SW480 (cell line): ENCODE measurements around the gene CUL1.

Experiments used
- DNase-seq: peaks from one replicate; pipeline ENCODE4 v3.0.0-alpha.2; 2016; ENCODE audit warnings: low spot score

The CUL1 gene

GRCh38 chr7:148804343-148805235 lies 105.9 kb downstream of the CUL1 start:
- no peak for DNase-seq

- DNase-seq = no peak
Observed at GRCh38 chr7:148806187-148806586, 107.5 kb downstream of the CUL1 start.

- DNase-seq = no peak
Observed at GRCh38 chr7:148807436-148807835, 108.7 kb downstream of the CUL1 start.

GRCh38 chr7:148809856-148810255 lies 111.2 kb downstream of the CUL1 start:
- DNase-seq = no peak

GRCh38 chr7:148811892-148812291 lies 113.2 kb downstream of the CUL1 start:
- DNase-seq = no peak

GRCh38 chr7:148813890-148814289 lies 115.2 kb downstream of the CUL1 start:
- DNase-seq = no peak

GRCh38 chr7:148814922-148815559 lies 116.3 kb downstream of the CUL1 start:
- DNase-seq = no peak

- no peak for DNase-seq
Observed at GRCh38 chr7:148815612-148816011, 116.9 kb downstream of the CUL1 start.

- no peak for DNase-seq
Observed at GRCh38 chr7:148819697-148820360, 121.1 kb downstream of the CUL1 start.

- no peak for DNase-seq
Observed at GRCh38 chr7:148821422-148821821, 122.7 kb downstream of the CUL1 start.

- DNase-seq = no peak
Observed at GRCh38 chr7:148824864-148825263, 126.2 kb downstream of the CUL1 start.

- no peak for DNase-seq
Observed at GRCh38 chr7:148825338-148825737, 126.6 kb downstream of the CUL1 start.

- no peak for DNase-seq
Observed at GRCh38 chr7:148828965-148829364, 130.3 kb downstream of the CUL1 start.

- DNase-seq = no peak
Observed at GRCh38 chr7:148830897-148831692, 132.4 kb downstream of the CUL1 start.

GRCh38 chr7:148831782-148832181 lies 133.1 kb downstream of the CUL1 start:
- no peak for DNase-seq

- DNase-seq = no peak
Observed at GRCh38 chr7:148834605-148835004, 135.9 kb downstream of the CUL1 start.

GRCh38 chr7:148835854-148836253 lies 137.2 kb downstream of the CUL1 start:
- no peak for DNase-seq

- no peak for DNase-seq
Observed at GRCh38 chr7:148838905-148839304, 140.2 kb downstream of the CUL1 start.

GRCh38 chr7:148847815-148848734 lies 149.4 kb downstream of the CUL1 start:
- DNase-seq = no peak

- DNase-seq = no peak
Observed at GRCh38 chr7:148849393-148850098, 150.8 kb downstream of the CUL1 start.
